Erythroblast (primary cell): ENCODE measurements around the gene AVEN.

Experiments used
- GATA1 ChIP-seq: IDR thresholded peaks from 2 replicates; pipeline ENCODE4 v1.6.1; 2011; ENCODE audit warnings: low read depth, mild to moderate bottlenecking, control low read depth, low read length, moderate library complexity
- POLR2A ChIP-seq: IDR thresholded peaks from 2 replicates; pipeline ENCODE4 v1.6.1; 2011; ENCODE audit warnings: mild to moderate bottlenecking, low read length

DNA sequence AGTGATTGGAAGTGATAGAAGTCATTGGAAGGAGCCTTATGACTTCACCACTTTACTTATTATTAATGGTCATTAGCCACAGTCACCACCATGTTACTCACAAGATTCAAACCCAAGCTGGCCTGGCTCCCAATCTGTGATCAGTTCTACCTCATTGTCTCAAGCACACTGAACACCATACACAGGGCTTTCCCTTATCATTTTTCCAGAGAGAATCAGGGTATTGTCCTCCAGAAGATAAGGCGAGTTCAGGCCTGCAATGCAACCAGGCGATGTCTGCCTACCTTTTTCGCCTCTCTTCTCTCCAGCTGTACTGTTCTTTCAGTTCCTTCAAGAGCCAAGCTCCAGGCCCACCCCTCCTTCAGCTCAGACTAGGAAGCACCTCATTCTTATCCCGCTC, 37.8 kb upstream of the AVEN start:
- TF ChIP-seq POLR2A = no peak
- TF ChIP-seq GATA1 = no peak
